Measurements from ENCODE around the gene DRD5.

DRD5 gene

GRCh38 chr4:9820343-9820742 is 38.9 kb downstream of the DRD5 start:
- no peak for DNase-seq

DNA sequence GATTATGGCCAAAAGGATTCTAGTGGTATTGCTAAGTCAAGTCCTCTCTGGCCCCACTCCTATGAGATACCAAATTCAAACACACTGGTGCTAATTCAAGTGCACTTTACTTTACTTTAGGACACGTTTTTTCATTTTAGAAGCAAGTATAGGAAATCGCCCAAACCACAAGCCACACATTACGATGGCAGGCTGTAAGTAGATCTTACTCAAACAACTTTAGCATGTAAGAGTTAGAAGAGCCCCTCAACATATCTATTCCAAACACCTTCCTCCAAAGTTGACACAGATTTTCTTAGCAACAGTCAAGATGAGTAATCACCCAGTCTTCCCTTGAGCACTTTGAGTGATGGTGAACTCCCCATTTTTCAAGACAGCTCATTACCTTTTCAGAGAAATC is 43.6 kb downstream of the DRD5 start:
- no peak for DNase-seq

- no peak for DNase-seq
Measured at GRCh38 chr4:9826551-9826950, 45.1 kb downstream of the DRD5 start.

DNA sequence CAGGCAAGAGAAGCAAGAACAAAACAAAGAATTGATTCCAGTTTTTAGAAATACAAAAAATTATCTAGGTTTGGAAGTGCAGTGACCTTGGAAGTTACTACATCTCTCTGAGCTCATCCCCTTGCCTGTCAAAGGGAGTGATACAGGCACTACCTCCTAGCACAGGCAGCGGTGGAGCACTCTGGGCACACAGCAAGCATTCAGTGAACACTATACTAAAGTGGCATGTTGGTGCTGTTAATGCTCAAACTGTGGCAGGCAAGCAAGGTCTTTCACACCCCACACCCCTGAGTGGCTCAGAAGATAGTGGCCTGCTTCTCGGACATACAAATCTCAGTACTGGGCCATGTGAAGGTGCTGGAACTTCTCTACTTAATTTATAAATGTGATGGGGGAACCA is 51.2 kb downstream of the DRD5 start:
- no peak for DNase-seq

- no peak for DNase-seq
Measured at GRCh38 chr4:9833421-9833820, 52.0 kb downstream of the DRD5 start.

Measured in activated naive CD4-positive, alpha-beta T cell treated with anti-CD3 and anti-CD28 coated beads, Interleukin-2, amount 50 U/mL, for 16 hours (primary cell).